NCI-H2081 treated with DMSO at 0.1 percent for 48 hours (cell line): ENCODE measurements around the gene PPP2CA.

Experiments used
- DNase-seq: peaks from one replicate; lab custom pipeline; 2025; lab: John Stamatoyannopoulos, UW

PPP2CA gene

DNA sequence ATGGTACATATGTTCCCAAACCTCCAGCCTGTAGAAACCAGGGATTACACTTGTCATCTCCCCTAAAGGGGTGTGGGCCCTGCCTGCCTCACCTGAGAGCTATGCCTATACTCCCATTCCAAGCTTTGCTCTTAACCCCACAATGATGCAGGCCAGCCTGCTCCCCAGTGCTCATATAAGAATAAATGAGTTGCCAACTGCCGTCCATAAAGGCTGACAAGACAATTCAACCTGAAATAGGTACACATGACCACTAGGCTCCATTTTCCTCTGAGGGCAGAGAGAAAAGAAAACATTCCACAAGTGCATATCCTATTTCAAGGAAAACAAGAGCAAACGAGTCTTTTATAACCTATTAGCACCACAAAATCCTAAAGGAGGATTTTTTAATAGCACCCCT, 77.6 kb downstream of the PPP2CA start:
- DNase-seq = no peak

DNA sequence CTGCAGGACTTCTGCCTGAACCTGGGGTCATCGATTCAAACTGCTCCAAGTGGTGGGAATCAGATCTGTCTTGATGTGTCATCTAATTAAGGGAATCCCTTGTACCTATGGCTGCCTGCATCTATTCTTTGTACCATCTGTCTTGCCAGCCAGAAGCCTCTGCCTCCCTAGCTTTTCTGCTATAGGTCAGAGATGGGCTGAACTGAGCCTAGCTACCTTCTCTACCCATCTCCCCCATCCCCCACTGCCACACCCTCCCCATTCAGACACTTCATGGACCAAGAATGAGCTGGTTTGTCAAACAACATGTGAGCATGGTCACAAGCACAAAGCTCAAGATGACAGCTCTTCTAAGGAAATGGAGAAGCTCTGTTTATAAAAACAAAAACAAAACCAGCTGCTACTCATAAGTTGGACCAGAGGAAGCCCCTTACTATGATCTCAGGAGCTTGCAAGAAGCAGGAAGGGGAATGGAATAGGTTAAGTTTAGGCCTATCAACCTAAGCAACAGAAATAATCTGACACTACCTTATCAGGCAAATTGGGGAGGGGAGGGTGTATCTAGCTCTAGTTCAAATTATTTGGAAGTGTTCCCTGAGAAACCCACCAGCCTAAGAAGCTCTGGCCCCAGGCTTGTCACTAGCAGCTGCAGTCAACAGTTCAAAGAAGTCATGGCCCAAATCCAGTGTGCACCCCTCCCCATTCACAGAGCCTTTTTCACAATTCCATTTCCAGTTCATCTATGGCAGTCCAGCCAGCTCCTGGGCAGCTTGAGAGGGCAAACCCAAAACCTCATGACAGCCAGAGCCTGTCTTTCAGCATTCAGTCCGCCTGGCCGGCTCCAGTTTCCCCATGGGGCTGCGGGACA, 79.0 kb downstream of the PPP2CA start:
- no peak for DNase-seq

DNA sequence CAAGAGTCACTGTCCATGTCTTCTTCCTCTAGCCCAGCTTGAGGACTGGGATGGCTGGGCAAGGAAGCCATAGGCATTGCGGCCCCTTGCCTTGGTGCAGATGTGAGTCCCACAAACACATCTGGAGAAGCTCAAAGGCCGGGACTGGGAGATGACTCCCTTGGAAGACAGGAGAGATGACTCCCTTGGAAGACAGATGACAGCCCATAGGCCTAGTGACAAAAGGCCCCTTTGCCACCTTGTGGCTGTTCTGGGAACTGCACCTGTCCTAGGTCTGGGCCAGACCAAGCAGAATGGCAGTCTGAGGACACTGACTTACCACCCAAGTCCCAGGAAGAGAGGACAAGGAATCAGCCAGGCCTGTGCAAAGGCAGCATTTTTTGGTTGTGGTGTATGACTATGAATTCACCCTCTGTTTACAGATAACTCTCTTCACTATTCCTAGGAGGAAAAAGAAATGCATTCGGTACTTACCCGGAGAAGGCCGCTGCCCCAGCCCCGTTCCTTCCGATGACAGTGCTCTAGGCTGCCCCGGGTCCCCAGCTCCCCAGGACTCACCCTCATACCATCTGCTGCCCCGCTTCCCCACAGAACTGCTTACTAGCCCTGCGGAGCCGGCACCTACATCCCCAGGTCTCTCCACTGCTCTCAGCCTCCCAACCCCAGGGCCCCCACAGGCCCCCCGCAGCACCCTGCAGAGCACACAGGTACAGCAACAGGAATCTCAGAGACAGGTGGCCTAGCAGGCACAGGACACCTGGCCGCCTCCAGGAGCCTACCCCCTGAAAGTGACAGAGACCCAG, 79.9 kb downstream of the PPP2CA start:
- DNase-seq = no peak

DNA sequence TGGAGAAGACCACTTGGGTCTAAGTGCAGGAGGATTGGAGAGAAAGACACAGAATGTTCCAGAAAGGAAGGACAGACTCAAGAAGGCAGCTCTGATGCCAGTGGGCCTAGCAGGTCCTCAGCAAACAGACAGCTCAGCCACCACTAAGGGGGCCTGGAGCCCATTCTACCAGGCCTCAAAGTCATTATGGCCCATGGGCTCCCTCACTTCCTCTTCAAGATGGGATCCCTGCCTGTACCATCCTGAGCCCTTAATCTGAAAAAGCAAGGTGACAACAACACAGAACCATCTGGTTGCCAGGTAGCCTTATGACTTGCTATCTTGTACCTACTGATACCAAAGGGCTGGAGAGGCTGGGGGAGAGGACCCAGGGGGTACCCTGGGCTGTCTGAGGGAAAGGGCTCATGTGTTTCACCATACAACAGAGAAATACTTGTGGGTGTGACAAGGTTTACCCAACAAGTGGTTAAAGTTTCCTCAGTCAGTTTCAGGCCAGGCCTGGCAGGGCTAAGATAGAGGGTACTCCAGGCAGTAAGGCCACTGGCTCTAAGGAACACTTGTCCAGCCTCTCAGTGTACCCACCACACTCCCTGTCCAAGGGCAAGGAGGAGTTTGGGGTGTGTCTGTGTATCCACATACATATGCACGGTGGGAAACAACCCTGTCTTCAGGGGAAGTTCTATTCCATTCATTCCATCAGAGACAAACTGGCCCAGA, 80.7 kb downstream of the PPP2CA start:
- DNase-seq = no peak
